H1 (cell line): ENCODE results near the gene AP3B2. TPM values are rescaled to one million over a fixed set of nuclear protein-coding genes. Genes with fewer than 3 reads are reported as not detected.

Experiments used
- ASH2L ChIP-seq: fragments of 200-600, 300-600 bp; sonication (generic); IDR thresholded peaks from one replicate; pipeline ENCODE4 v1.7.1; 2017; ENCODE audit warnings: low read length
- HDAC6 ChIP-seq: IDR thresholded peaks from one replicate; pipeline ENCODE4 v1.7.1; 2012; ENCODE audit warnings: low read depth, mild to moderate bottlenecking, inconsistent platforms, low read length, moderate library complexity
- KDM1A ChIP-seq: fragments of 200-600, 300-600 bp; sonication (generic); IDR thresholded peaks from 2 replicates; pipeline ENCODE4 v1.7.1; 2016; ENCODE audit warnings: mild to moderate bottlenecking, low read length, borderline replicate concordance
- NRF1 ChIP-seq: IDR thresholded peaks from 2 replicates; pipeline ENCODE4 v1.6.1; 2011; ENCODE audit warnings: mild to moderate bottlenecking, low read depth, low read length, improper control_type of control experiment
- PHF8 ChIP-seq: fragments of 200-600 bp; sonication (generic); conservative IDR thresholded peaks from 2 replicates; pipeline ENCODE4 v1.7.1; 2012; ENCODE audit warnings: low read depth, mild to moderate bottlenecking, inconsistent platforms, low read length, moderate library complexity
- POLR2A ChIP-seq, 2 experiments: IDR thresholded peaks; 1 replicate in 1 of 2; 2 replicates in 1 of 2; pipeline ENCODE4 v1.6.1; 2011; ENCODE audit warnings: low read depth in 2 of 2, low read length in 2 of 2, mild to moderate bottlenecking in 2 of 2; ENCODE audit errors: control extremely low read depth in 1 of 2
- RAD21 ChIP-seq, 2 experiments: IDR thresholded peaks in 1 of 2; conservative IDR thresholded peaks in 1 of 2; 2 replicates each; pipeline ENCODE4 v1.6.1; 2011; ENCODE audit warnings: low read depth in 2 of 2, low read length in 2 of 2, improper control_type of control experiment in 1 of 2, inconsistent platforms in 1 of 2, mild to moderate bottlenecking in 1 of 2, moderate library complexity in 1 of 2
- SIRT6 ChIP-seq: IDR thresholded peaks from one replicate; pipeline ENCODE4 v1.7.1; 2012; ENCODE audit warnings: low read length, inconsistent platforms
- TCF12 ChIP-seq: IDR thresholded peaks from 2 replicates; pipeline ENCODE4 v1.6.1; 2011; ENCODE audit warnings: low read depth, mild to moderate bottlenecking, low read length
- polyA plus RNA-seq, 7 experiments: library from polyadenylated mRNA; depleted of rRNA in 3 of 7; stranded (reverse) in 5 of 7; unstranded in 2 of 7; fragments of >200 nt in 5 of 7; fragments of 200-250 nt in 2 of 7; gene quantifications; 1 replicate in 5 of 7; 2 replicates in 1 of 7; 4 replicates in 1 of 7; pipeline versions ENCODE4 v1.2.1 to v1.2.3, GENCODE V29; 2011 to 2013; ENCODE audit warnings: missing spikeins in 2 of 7, mixed read lengths in 2 of 7
- total RNA-seq: library from RNA; stranded (reverse); fragmentation: NEBNext Ultra II Directional; extraction: Animal tissue kit (Norgen Biotek cat#: 25700); gene quantifications from 2 replicates; pipeline ENCODE4 v1.2.1, GENCODE V29; 2021

The AP3B2 gene
- total and polyA plus RNA-seq, 2 of the 8 experiments (the other 6 are each of a cell fraction or from before 2014, with no cell fraction given) = 21.8 to 25.7 TPM

- TF ChIP-seq KDM1A (no peak), POLR2A (IDR thresholded peaks at IDR 0.05; ENCODE audit: control extremely low read depth in 1 of 2, low read depth in 2 of 2, low read length in 2 of 2) (no peak), PHF8 (no peak), ASH2L (no peak), NRF1 (no peak), RAD21 (IDR thresholded peaks at IDR 0.05 in 1 of 2, conservative IDR thresholded peaks at IDR 0.05 in 1 of 2; ENCODE audit: low read depth in 2 of 2, low read length in 2 of 2) (no peak), HDAC6 (no peak), TCF12 (no peak), SIRT6 (no peak)
Measured at GRCh38 chr15:82677720-82678323, 31.9 kb downstream of the AP3B2 start (continued).
